GM23248 (cell line): Measurements from ENCODE around the gene FBXW11.

ENCODE experiments used
- EZH2 ChIP-seq: fragments of 200-600 bp; sonication (generic); IDR thresholded peaks from 2 replicates; pipeline ENCODE4 v1.6.1; 2018; ENCODE audit warnings: antibody characterized with exemption, mild to moderate bottlenecking; ENCODE audit not compliant: insufficient read depth, poor library complexity, severe bottlenecking
- EZH2phosphoT487 ChIP-seq: fragments of 200-600 bp; sonication (generic); IDR thresholded peaks from 2 replicates; pipeline ENCODE4 v1.6.1; 2018; ENCODE audit warnings: antibody characterized with exemption, moderate library complexity, mild to moderate bottlenecking, low read depth; ENCODE audit not compliant: insufficient read depth

- TF ChIP-seq EZH2 = no peak
- no peak for TF ChIP-seq EZH2phosphoT487
These were observed 160.6 kb downstream of the FBXW11 start for GRCh38 chr5:171845857-171846256.
